IPS-11a (cell line): ENCODE results near the gene INPP5A.

Experiments used
- H3K4me3 ChIP-seq: one replicate; pipeline ENCODE4 v1.5.1; 2013; ENCODE audit warnings: low read depth, low read length, control low read depth

INPP5A gene

GRCh38 chr10:132654708-132655661, 117.4 kb downstream of the INPP5A start:
- no peak overlapping the region for H3K4me3 ChIP-seq

- H3K4me3 ChIP-seq = no peak overlapping the region
Measured at GRCh38 chr10:132655735-132656134, 118.1 kb downstream of the INPP5A start.

GRCh38 chr10:132656283-132657126, 118.9 kb downstream of the INPP5A start:
- no peak overlapping the region for H3K4me3 ChIP-seq

- H3K4me3 ChIP-seq = no peak overlapping the region
Measured at GRCh38 chr10:132657127-132657706, 119.6 kb downstream of the INPP5A start.

- H3K4me3 ChIP-seq = no peak overlapping the region
Measured at GRCh38 chr10:132657748-132658147, 120.2 kb downstream of the INPP5A start.

- H3K4me3 ChIP-seq = no peak overlapping the region
Measured at GRCh38 chr10:132658546-132659205, 121.1 kb downstream of the INPP5A start.

- no peak overlapping the region for H3K4me3 ChIP-seq
Measured at GRCh38 chr10:132659206-132660091, 121.9 kb downstream of the INPP5A start.

GRCh38 chr10:132660385-132660784, 122.8 kb downstream of the INPP5A start:
- H3K4me3 ChIP-seq = no peak overlapping the region

- no peak overlapping the region for H3K4me3 ChIP-seq
Measured at GRCh38 chr10:132662186-132662920, 124.8 kb downstream of the INPP5A start.

- H3K4me3 ChIP-seq = no peak overlapping the region
Measured at GRCh38 chr10:132663666-132664365, 126.2 kb downstream of the INPP5A start.

- no peak overlapping the region for H3K4me3 ChIP-seq
Measured at GRCh38 chr10:132664407-132664806, 126.8 kb downstream of the INPP5A start.

GRCh38 chr10:132664883-132665282, 127.3 kb downstream of the INPP5A start:
- H3K4me3 ChIP-seq = no peak overlapping the region

- no peak overlapping the region for H3K4me3 ChIP-seq
Measured at GRCh38 chr10:132665946-132666704, 128.5 kb downstream of the INPP5A start.

- H3K4me3 ChIP-seq = no peak overlapping the region
Measured at GRCh38 chr10:132666705-132667341, 129.2 kb downstream of the INPP5A start.

GRCh38 chr10:132667342-132668047, 129.9 kb downstream of the INPP5A start:
- no peak overlapping the region for H3K4me3 ChIP-seq

- H3K4me3 ChIP-seq = no peak overlapping the region
Measured at GRCh38 chr10:132668048-132668394, 130.4 kb downstream of the INPP5A start.
